ENCODE measurements around the gene CACNA2D3. TPM values are rescaled to one million over a fixed set of nuclear protein-coding genes. Genes with fewer than 3 reads are reported as not detected.

Gene CACNA2D3
- polyA plus RNA-seq, 2 of the 4 experiments (the other 2 are of a cell fraction) = 0.04 to 0.05 TPM

DNA sequence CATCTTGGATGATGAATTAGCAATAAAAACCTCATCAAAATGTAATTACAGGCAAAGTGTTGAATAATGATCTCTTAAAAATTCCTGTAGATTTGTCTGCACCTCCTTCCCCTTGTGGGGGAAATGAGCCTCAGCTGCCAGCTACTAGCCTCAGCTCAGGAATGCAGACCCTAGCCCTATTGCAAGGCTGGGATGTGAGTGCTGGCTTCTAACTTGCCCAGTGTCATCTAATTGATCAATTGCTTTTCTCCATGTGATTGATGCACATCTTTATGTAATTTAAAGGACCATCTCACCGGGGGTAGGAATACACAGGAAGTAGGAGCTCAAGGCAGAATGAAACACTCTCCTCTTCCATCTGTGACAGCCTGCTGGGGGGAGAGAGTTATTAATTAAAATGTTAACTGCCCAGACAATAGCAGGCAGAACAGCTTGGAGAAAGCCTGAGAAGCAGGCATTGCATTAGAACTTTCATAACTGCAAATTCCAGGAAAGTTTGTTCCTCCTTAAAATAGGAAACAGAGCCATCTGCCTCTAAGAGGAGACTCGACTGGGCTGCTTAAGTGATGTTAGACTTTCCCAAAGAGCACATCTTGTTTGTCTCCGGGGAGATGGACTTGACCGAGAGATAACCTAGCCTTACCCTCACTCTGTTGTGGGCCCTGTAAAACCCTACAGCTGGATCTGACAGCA lies 735.9 kb downstream of the CACNA2D3 start:
- ChIA-PET POLR2A (no interaction called here), CTCF (no interaction called here)
- no peak overlapping the region for H3K27ac ChIP-seq
- 34% methylated on average over 3 of the region's 4 CpGs for WGBS (ENCODE audit: missing lambda C conversion rate)
- no peak overlapping the region for H3K4me2 ChIP-seq
- FAIRE-seq (no peak), DNase-seq (ENCODE audit: low read depth in 1 of 2, low spot score in 1 of 2) (no peak), ATAC-seq (no peak)
- no peaks in the 10 kb centered on the region for H3K9me3 ChIP-seq
- TF ChIP-seq CBX2 (IDR thresholded peaks at IDR 0.05; ENCODE audit: borderline replicate concordance, low read depth) (no peak), MAZ (IDR thresholded peaks at IDR 0.05; ENCODE audit: borderline replicate concordance, low read depth, low read length) (no peak), ZNF302 (CRISPR knock-in tag; IDR thresholded peaks at IDR 0.05) (no peak)
- TF ChIP-seq, protein P1, sequence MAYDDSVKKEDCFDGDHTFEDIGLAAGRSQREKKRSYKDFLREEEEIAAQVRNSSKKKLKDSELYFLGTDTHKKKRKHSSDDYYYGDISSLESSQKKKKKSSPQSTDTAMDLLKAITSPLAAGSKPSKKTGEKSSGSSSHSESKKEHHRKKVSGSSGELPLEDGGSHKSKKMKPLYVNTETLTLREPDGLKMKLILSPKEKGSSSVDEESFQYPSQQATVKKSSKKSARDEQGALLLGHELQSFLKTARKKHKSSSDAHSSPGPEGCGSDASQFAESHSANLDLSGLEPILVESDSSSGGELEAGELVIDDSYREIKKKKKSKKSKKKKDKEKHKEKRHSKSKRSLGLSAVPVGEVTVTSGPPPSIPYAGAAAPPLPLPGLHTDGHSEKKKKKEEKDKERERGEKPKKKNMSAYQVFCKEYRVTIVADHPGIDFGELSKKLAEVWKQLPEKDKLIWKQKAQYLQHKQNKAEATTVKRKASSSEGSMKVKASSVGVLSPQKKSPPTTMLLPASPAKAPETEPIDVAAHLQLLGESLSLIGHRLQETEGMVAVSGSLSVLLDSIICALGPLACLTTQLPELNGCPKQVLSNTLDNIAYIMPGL (CRISPR knock-in tag; IDR thresholded peaks at IDR 0.05; ENCODE audit: borderline replicate concordance) = no peak
- no peaks in the 10 kb centered on the region for H3K4me1 ChIP-seq
- H3K4me3 ChIP-seq = no peak overlapping the region

DNA sequence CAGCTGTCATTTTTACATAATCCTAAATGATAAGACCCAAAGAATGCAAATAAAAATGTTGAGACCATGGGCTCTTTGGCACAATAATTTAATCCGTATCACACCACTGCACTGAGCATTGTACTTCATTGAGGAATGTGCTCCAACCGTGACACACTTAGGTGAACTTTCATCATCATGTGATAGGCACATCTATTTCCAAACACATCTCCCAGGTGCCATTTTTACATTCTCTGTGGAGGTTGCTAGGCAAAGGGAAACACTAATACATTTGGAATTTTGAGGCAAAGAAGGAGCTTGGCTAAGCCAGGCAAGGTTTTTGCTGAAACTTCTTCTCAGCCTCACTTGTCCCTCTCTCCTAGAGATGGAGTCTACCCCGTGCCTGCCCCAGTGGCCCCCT lies 736.8 kb downstream of the CACNA2D3 start:
- H3K4me1 ChIP-seq = no peaks in the 10 kb centered on the region
- WGBS (ENCODE audit: missing lambda C conversion rate) = 18% methylated on average over 3 of the region's 3 CpGs
- ATAC-seq = no peak
- no peak for DNase-seq (ENCODE audit: low read depth in 1 of 2, low spot score in 1 of 2)
- H3K4me3 ChIP-seq = no peak overlapping the region
- H3K27ac ChIP-seq = no peak overlapping the region
- H3K4me2 ChIP-seq = no peak overlapping the region
- ChIA-PET CTCF (no interaction called here), POLR2A (no interaction called here)
- no peaks in the 10 kb centered on the region for H3K9me3 ChIP-seq
- TF ChIP-seq KDM5A (IDR thresholded peaks at IDR 0.05) (no peak), RCOR1 (IDR thresholded peaks at IDR 0.05; ENCODE audit: low read depth, low read length) (no peak), ZC3H11A (IDR thresholded peaks at IDR 0.05) (no peak), RARB (CRISPR knock-in tag; IDR thresholded peaks at IDR 0.05) (no peak), SMC3 (IDR thresholded peaks at IDR 0.05) (no peak), EP300 (IDR thresholded peaks at IDR 0.05) (no peak), HOXB5 (CRISPR knock-in tag; IDR thresholded peaks at IDR 0.05) (no peak), ZNF302 (CRISPR knock-in tag; IDR thresholded peaks at IDR 0.05) (no peak), PBX3 (IDR thresholded peaks at IDR 0.05) (no peak), POLR2AphosphoS2 (conservative IDR thresholded peaks at IDR 0.05; ENCODE audit: low read length) (no peak), MAZ (IDR thresholded peaks at IDR 0.05; ENCODE audit: borderline replicate concordance, low read depth, low read length) (no peak), EHF (CRISPR knock-in tag; IDR thresholded peaks at IDR 0.05) (no peak), ZSCAN20 (CRISPR knock-in tag; IDR thresholded peaks at IDR 0.05) (no peak), NFE2L2 (conservative IDR thresholded peaks at IDR 0.05; ENCODE audit: low read length) (no peak), ZFP36 (IDR thresholded peaks at IDR 0.05; ENCODE audit: borderline replicate concordance, partially characterized antibody) (no peak), MYC (IDR thresholded peaks at IDR 0.05; ENCODE audit: borderline replicate concordance, low read length) (no peak), ESRRA (IDR thresholded peaks at IDR 0.05; ENCODE audit: borderline replicate concordance, low read length) (no peak)
- no peak for FAIRE-seq

DNA sequence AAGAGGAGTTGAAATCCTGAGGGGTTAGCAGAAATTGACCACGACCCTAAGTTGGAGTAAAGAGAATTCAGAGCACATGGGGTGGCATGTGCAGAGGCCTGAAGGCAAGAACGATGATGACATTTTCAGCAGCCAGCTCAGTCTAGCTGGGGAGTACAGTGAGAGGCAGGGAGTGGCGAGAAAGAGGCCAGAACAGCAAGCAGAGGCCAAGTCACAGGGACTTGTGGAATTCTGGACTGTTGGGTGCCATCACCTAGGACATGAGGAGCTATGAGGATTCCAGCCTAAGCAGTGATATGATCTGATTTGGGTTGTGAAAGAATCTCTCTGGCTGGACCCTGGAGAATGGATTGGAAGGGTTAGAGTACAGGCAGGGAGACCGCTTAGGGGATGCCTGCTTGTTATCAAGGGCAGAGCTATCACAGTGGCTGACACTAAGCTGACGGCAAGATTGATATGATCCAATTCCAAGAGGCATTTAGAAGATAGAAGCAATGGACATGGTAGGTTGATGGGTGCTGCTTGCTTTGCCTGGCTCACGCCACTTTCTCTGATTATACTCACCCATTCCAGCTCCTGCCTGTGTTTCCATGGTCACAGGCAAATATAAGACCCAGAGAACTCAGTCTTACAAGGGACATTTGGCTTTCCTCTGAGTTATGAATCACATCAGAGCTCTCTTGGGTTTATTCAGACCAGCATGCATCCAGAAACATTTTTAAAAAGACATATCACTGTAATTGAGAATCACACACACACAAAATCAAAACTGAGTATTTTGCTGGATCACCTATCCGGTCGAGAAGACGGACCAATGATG lies 739.1 kb downstream of the CACNA2D3 start:
- 28% methylated on average over 8 of the region's 9 CpGs for WGBS (ENCODE audit: missing lambda C conversion rate)
- Histone ChIP-seq H3K27ac (no peak overlapping the region), H3K4me3 (no peak overlapping the region), H3K4me2 (no peak overlapping the region), H3K9me3 (no peaks in the 10 kb centered on the region), H3K4me1 (no peaks in the 10 kb centered on the region)
- TF ChIP-seq HOXB13 (CRISPR knock-in tag; IDR thresholded peaks at IDR 0.05; ENCODE audit: low read depth) (no peak), JUN (IDR thresholded peaks at IDR 0.05) (no peak), TP53 (CRISPR knock-in tag; IDR thresholded peaks at IDR 0.05) (no peak), HEYL (CRISPR knock-in tag; IDR thresholded peaks at IDR 0.05) (no peak), NR3C1 (IDR thresholded peaks at IDR 0.05) (no peak), POLR2AphosphoS2 (conservative IDR thresholded peaks at IDR 0.05; ENCODE audit: low read length) (no peak), KDM5A (IDR thresholded peaks at IDR 0.05) (no peak), CHD4 (IDR thresholded peaks at IDR 0.05; ENCODE audit: borderline replicate concordance) (no peak), TFCP2L1 (CRISPR knock-in tag; IDR thresholded peaks at IDR 0.05) (no peak), RARB (CRISPR knock-in tag; IDR thresholded peaks at IDR 0.05) (no peak), RAD21 (conservative IDR thresholded peaks at IDR 0.05 in 1 of 2, IDR thresholded peaks at IDR 0.05 in 1 of 2) (no peak), FOXS1 (CRISPR knock-in tag; IDR thresholded peaks at IDR 0.05) (no peak), HOXA7 (CRISPR knock-in tag; IDR thresholded peaks at IDR 0.05) (no peak), RNF2 (IDR thresholded peaks at IDR 0.05; ENCODE audit: borderline replicate concordance, low read depth) (no peak), NFE2L2 (conservative IDR thresholded peaks at IDR 0.05; ENCODE audit: low read length) (no peak)
- DNase-seq (ENCODE audit: low read depth in 1 of 2, low spot score in 1 of 2) (no peak), FAIRE-seq (no peak), ATAC-seq (no peak)
- ChIA-PET POLR2A (no interaction called here), CTCF (interaction anchor here (0.8 to 1.4 kb wide), 2 partner anchors 8 to 9 kb away, joined by 3 to 5 read pairs; no protein-coding TSS in a partner anchor)

All from A549 (cell line).